Epidermal melanocyte (primary cell): ENCODE measurements around the gene CAPN13.
A peak's percentile ranks its signal among the peaks of the same experiment; 100 is the strongest.

Source experiments
- DNase-seq: peaks from one replicate; pipeline ENCODE4 v3.0.0; 2011; ENCODE audit warnings: low spot score; ENCODE audit not compliant: insufficient read length

CAPN13 gene

DNA sequence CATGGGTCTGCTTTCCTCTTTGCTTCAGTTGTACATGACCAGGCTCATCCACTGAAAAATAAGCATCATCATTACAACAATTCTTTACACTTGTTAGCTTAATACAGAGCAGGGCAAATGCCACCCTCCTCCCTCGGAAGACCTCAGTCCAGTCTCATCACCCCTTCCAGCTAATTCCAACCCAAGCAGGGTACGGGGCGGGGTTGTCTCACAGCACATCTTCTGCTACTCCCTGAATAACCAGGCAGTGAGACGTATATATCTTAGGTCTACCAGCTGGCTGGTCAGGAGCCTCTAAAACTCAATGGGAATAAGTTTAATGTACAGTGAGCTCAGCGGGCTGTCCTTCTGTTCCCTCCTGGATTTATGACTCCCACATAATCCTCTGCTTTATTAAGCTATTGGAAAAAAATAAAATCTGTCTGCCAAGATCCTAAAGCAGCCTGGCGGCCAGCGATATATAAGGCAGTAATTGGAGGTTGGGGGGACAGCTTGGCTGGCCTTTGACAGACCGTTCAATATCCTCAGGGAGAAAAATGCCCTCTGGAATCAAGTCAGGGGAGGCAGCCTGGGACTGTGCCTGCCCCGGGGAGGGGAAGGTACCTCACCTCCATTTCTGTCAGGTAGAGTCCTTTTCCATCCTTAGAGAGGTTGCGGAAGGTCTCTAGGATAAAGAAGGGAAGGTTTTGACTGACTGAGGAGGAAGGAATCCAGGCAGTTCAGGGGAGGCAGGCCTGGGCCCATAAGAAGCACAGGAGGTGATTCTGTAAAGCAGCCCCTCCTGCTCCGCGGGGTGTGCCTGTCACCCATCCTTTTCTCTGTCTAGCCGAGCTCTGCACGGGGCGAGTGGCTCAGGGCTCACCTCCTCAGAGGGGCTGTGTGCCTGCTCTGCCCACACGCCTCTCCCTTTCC is 76.3 kb downstream of the CAPN13 start:
- DNase-seq = no peak

GRCh38 chr2:30729031-30729430 is 78.2 kb downstream of the CAPN13 start:
- DNase-seq = no peak

DNA sequence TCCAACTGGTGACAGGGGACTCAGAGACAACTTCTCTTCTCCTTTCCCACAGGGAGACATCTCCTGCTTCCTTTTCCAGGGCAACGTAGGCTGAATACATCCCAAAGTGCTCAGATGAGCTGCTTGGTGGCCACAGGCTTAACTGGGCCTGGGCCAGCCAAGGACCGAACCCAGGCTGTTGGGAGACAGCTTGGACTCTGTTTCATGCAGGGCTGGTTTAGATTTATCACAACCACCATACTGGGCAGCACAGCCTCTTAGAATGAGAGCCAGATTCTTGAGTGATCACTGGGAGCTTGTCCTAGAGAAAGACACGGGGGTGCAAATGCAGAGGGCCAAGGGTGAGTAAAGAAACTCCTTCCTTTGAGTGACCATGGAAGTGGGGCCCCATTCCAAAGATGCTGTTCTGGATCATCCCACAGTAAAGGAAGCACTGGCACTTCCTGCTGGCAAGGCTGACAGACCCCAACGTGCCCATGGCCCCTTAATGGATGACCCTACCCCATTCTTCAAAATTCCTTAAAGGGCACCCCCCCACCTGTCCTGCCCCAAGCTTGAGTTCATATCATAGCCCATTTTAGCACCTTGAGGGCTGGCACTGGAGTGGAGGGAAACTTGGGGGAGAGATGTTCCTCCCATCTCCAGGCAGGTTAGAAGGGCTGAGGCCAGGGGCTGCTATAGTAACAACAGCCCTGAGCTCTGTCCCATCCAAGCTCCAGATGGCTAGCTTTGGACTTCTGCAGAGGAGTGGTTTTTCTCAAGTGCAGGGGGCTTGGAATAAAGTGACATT is 84.1 kb downstream of the CAPN13 start:
- DNase-seq = no peak

DNA sequence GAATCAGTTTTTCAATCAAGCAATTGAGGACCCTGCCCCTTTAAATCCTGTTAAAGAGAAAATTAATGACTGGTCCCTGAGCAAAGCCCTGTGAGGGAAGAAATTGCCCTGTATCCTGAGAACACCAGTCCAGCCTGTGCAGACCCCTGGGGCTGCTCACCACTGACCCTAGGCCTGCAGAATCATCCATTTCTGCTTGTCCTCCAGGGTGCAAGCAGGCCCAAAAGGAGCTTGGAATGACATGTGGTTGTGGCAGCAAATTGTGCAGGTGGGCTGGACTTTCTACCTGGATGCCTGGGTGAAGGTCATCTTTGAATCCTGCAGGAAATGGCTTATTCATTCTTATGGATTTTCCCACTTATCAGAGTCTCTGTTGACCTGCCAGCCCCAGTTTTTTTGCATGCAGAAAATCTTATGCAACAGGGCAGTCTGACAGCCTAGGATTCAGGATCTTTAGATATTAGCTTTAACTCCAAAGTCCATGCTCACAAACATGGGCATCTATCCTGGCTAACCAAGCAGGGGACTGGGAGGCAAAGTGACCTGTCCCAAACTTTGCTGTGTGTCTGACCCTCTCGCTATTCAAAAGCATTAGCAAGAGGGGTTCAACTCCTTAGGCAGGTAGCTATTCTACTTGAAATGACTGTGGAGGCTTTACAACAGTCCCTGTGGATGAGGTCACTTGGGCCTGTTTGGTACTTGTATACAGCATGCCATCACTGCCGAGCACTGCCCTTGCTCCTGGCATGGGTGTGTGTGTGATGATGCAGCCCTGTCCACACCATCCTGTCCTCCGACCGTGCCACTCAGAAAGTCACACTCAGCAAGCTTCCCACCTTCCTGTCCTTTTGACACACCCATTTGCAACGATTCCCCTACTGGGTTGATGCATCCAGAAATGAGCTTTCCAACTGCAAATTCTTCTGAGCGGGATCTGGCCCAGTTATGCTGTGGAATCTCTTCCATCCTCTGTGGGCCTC is 85.3 kb downstream of the CAPN13 start:
- DNase-seq = no peak

GRCh38 chr2:30721241-30721640 is 86.0 kb downstream of the CAPN13 start:
- DNase-seq = no peak

- DNase-seq = no peak
Observed at GRCh38 chr2:30717081-30717650, 90.1 kb downstream of the CAPN13 start.

GRCh38 chr2:30716123-30716900 is 90.9 kb downstream of the CAPN13 start:
- DNase-seq = no peak

DNA sequence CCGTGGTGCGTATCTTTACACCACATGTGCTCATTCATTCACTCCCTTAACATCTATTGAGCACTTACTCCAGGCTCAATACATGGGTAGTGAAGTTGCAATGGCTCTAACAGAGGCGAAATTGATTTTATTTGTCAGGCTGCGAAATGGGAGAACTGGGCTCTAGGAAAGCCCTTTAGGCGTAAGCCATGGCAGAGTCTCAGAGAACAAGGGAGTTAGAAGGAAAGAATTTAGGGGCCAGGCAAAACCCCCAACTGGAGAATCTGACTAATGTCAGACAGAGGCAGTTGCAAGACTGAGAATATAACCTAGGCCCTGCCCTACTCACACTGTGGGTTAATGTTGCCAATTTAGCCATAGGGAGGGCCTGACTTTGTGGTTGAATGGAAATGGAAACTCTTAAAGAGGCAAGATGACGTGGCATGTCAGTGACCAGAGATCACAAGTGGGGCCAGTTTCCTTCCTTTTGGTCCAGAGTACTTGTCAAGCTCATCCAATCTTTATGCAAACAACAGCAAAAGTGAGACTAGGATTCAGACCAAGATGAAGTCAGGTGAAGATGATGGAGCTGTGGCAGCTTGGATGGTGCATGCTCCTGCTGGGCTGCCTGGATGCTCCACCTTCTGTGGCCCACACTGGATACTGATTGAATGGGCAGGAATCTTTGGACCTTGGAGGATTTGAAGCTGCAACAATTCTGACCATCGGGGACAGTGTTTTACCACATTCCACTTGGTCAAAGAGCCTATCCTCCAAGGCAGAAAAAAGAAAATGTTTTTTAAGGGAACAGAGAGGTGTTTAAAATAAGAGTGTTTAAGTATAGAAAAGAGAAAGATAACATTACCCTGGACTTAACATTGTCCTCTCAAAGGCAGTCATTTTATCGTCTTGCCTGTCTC is 92.2 kb downstream of the CAPN13 start:
- DNase-seq = no peak

DNA sequence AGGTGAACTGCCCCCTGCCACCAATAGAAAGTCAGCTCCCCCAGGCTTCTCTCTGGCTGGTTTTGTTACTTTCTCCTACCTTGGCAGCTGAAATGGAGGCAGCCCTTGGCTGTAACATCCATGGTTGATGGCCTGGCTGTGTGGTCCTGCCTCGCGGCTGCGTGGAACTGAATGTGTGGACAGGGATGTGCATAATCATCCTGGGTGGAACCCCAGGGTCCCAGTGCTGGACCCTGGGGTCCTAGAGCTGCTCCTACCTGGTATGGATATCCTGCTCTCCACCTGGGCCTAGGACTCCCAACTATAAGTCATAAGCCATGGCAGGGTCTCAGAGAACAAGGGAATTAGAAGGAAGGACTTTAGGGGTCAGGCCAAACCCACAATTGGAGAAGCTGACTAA is 93.5 kb downstream of the CAPN13 start:
- DNase-seq = no peak

DNA sequence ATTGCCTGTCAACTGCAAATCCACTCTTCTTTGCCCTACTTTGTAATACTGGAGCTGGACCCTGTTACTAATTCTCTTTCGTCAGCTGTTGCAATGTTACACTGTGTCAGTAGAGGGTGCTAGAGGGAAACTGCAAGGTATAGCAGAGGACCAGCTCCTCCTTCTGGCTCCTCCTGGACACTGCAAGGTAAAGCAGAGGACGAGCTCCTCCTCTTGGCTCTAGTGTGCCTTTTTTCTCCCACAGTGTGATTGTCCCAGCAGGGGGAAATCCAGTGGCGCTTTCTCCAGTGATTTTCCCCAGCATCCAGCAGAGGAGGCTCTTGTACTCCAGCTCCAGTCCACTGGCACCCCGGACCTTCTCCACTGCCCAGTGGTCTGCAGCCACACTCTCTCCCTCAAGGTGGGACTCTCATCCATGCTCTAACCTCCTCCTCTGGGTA is 95.6 kb downstream of the CAPN13 start:
- peak; percentile 36 for DNase-seq

GRCh38 chr2:30710461-30710860 is 96.8 kb downstream of the CAPN13 start:
- no peak for DNase-seq

- no peak for DNase-seq
Observed at GRCh38 chr2:30710016-30710415, 97.2 kb downstream of the CAPN13 start.

DNA sequence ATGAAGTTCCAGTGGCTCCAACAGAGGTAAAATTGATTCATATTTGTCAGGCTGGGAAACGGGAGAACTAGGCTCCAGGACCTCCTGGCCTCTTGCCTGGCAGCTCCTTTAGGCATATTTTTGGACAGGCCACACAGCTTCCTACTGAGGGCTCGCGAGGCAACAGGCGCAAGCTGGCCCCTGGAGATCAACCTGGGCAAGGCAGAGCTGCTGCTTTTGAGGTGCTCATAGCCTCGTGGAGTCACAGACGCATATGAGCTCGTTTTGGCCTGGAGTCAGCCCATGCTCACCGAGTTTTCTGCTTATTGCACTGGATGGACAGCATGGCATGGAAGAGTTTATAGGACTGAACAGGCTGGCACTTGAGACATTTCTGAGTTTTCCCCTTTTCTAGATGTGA is 97.7 kb downstream of the CAPN13 start:
- no peak for DNase-seq

- DNase-seq = no peak
Observed at GRCh38 chr2:30708491-30709290, 98.6 kb downstream of the CAPN13 start.

GRCh38 chr2:30707304-30707903 is 99.8 kb downstream of the CAPN13 start:
- DNase-seq = no peak

DNA sequence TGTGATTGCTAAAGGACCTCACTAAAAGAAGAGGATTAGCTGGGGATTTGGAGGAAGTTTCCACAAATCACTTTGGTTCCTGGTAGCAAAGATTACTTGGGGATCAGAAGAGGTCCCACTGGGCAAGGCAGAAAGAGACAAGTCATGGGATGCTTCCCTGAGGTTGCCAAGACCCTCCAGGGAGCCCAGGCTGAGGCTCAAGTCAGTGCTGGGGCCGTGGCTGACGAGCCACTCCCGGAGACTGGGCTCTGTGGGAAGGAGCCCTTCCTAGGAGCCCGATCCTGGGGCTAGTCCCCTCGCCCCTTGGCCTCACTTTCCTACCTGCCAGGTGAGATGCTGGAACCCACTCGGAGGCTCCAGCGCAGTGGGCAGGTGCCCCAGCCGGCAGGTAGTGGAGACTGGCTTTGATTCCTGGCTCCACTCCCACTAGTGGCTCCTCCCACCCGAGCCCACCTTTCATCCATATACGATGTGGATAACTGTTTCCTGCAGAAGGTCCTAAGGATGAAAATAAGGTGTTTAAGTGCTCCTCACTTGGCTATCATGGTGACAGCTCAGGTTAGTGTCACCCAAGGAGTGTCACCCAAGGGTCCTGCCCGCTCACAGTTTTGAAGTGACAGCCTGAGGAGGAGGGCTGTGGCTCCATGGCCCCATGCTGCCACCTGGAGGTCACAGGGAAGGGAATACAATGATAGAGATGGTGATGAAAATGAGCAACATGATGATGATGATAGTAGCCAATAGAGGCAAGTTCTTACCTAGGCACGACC is 100.5 kb downstream of the CAPN13 start:
- DNase-seq = no peak
